Peyer's patch (tissue), 4 donors: ENCODE data around the gene FMN1. TPM values are rescaled to one million over a fixed set of nuclear protein-coding genes. Genes with fewer than 3 reads are reported as not detected.
A peak's percentile ranks its signal among the peaks of the same experiment; 100 is the strongest.
"Not testable (repeated sequence)": the region's sequence is repeated elsewhere in the genome, so short reads cannot be mapped to it uniquely, and the experiment has no call there.

Experiments used
- DNase-seq, 3 donors: peaks; one replicate each; pipeline ENCODE4 v3.0.0-alpha.2; 2017 to 2019
- H3K27ac ChIP-seq, 4 donors: fragments of 200-600 bp; sonication (generic); one replicate each; pipeline ENCODE4 v1.5.1; 2016 to 2019
- H3K27me3 ChIP-seq, 2 donors: fragments of 200-600 bp; sonication (generic); one replicate each; pipeline ENCODE4 v1.5.1; 2019
- H3K36me3 ChIP-seq, 3 donors: fragments of 200-600 bp; sonication (generic); one replicate each; pipeline ENCODE4 v1.5.1; 2016 to 2019
- H3K4me1 ChIP-seq, 4 donors: fragments of 200-600 bp; sonication (generic); one replicate each; pipeline ENCODE4 v1.5.1; 2016 to 2019
- H3K4me3 ChIP-seq, 4 donors: fragments of 200-600 bp; sonication (generic); 1 replicate in 3 of 4; 2 replicates in 1 of 4; pipeline ENCODE4 v1.5.1; 2016 to 2019; ENCODE audit warnings: mild to moderate bottlenecking in 1 of 4
- H3K9me3 ChIP-seq, 4 donors: fragments of 200-600 bp; sonication (generic); one replicate each; pipeline ENCODE4 v1.5.1; 2016 to 2019; ENCODE audit warnings: mild to moderate bottlenecking in 1 of 4
- POLR2A ChIP-seq, 2 donors: fragments of 450-650 bp; IDR thresholded peaks; one replicate each; pipeline ENCODE4 v1.5.1; 2017; ENCODE audit warnings: antibody characterized with exemption in 2 of 2, mild to moderate bottlenecking in 2 of 2, moderate library complexity in 2 of 2
- total RNA-seq, 4 donors: library from RNA; depleted of rRNA; stranded (reverse); fragments of >200 nt; gene quantifications; one replicate each; pipeline ENCODE4 v1.1.0, GENCODE V29; 2016
- TF ChIP-seq, protein P1 (sequence below), 6 experiments: fragments of 450-650 bp in 4 of 6; fragments of 200-600 bp in 2 of 6; sonication (generic) in 1 of 6; IDR thresholded peaks; one replicate each; pipeline ENCODE4 v1.5.1; 2017 to 2019; ENCODE audit warnings: antibody characterized with exemption in 6 of 6, mild to moderate bottlenecking in 3 of 6, moderate library complexity in 1 of 6

Gene FMN1
- total RNA-seq, 4 donors from 2014 or later, result 15.4 to 57.8 (median 29.1) TPM

GRCh38 chr15:32849769-32850668 lies 344.5 kb downstream of the FMN1 start:
- no peak for TF ChIP-seq POLR2A (IDR thresholded peaks at IDR 0.05)
- TF ChIP-seq, protein P1, sequence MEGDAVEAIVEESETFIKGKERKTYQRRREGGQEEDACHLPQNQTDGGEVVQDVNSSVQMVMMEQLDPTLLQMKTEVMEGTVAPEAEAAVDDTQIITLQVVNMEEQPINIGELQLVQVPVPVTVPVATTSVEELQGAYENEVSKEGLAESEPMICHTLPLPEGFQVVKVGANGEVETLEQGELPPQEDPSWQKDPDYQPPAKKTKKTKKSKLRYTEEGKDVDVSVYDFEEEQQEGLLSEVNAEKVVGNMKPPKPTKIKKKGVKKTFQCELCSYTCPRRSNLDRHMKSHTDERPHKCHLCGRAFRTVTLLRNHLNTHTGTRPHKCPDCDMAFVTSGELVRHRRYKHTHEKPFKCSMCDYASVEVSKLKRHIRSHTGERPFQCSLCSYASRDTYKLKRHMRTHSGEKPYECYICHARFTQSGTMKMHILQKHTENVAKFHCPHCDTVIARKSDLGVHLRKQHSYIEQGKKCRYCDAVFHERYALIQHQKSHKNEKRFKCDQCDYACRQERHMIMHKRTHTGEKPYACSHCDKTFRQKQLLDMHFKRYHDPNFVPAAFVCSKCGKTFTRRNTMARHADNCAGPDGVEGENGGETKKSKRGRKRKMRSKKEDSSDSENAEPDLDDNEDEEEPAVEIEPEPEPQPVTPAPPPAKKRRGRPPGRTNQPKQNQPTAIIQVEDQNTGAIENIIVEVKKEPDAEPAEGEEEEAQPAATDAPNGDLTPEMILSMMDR (IDR thresholded peaks at IDR 0.05), result no peak
- Histone ChIP-seq H3K4me1 (no peaks in the 10 kb centered on the region), H3K36me3 (no peaks in the 10 kb centered on the region), H3K27ac (no peak overlapping the region), H3K4me3 (no peak overlapping the region), H3K9me3 (no peaks in the 10 kb centered on the region), H3K27me3 (no peaks in the 10 kb centered on the region)
- no peak for DNase-seq

GRCh38 chr15:32846671-32847070 lies 347.8 kb downstream of the FMN1 start:
- H3K4me1 ChIP-seq, H3K4me3 ChIP-seq, H3K27me3 ChIP-seq, H3K36me3 ChIP-seq, H3K9me3 ChIP-seq, DNase-seq, H3K27ac ChIP-seq: not testable (repeated sequence)

DNA sequence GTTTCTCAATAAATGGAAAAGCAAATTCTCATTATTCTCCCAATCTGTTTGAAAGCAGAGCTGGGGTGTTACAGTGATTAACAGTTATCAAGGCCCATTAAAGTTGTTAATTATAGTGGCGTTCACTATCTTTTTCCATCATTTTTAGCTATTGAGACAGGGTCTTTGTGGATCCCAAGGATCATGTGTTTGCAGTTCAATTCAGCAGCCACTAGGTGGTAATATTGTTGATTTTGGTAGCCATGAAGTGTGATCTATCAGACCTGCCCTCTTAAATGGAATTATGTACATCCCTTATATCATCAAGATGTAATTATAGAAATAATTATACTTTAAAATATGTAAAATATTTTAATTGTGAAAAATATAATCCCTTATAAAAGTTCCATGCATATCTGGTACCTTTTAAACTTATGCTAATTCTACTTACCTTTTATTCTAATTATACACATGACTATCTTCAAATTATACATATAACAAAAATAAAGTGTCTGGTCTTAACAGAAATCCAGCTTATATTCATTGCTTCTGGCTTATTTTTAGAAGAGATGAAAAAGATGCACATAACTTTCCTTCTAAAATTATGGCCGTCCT lies 350.3 kb downstream of the FMN1 start:
- no peaks in the 10 kb centered on the region for H3K36me3 ChIP-seq
- no peaks in the 10 kb centered on the region for H3K4me1 ChIP-seq
- H3K4me3 ChIP-seq, result no peak overlapping the region
- H3K27ac ChIP-seq, result no peak overlapping the region
- no peaks in the 10 kb centered on the region for H3K9me3 ChIP-seq
- no peak for DNase-seq
- H3K27me3 ChIP-seq, result no peaks in the 10 kb centered on the region
- TF ChIP-seq, protein P1 (IDR thresholded peaks at IDR 0.05), result peak; percentile 30 to 73 (median 54)
- no peak for TF ChIP-seq POLR2A (IDR thresholded peaks at IDR 0.05)

GRCh38 chr15:32843219-32843815 lies 351.2 kb downstream of the FMN1 start:
- Histone ChIP-seq H3K27me3 (no peaks in the 10 kb centered on the region), H3K9me3 (no peaks in the 10 kb centered on the region), H3K27ac (no peak overlapping the region), H3K36me3 (no peaks in the 10 kb centered on the region), H3K4me1 (no peaks in the 10 kb centered on the region), H3K4me3 (no peak overlapping the region)
- TF ChIP-seq POLR2A (IDR thresholded peaks at IDR 0.05), result no peak
- TF ChIP-seq, protein P1 (IDR thresholded peaks at IDR 0.05), result no peak
- DNase-seq, result no peak

DNA sequence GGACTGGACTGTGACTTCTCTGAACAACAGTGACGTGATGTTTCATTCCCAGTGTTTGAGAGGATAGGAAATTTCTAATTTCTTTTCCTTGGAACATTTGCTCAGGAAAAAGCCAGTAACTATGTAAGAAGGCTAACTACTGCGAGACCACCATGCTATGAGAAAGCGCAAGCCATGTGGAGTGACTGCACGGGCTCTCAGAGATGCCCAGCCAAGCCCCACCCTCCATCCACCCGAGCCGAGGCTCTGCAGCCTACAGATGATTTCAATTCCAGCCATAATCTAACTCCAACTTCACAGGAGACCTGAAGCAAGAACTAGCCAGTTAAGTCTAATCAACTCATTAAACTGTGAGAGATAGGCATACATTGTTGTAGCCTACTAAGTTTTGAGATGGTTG lies 352.4 kb downstream of the FMN1 start:
- no peak for TF ChIP-seq POLR2A (IDR thresholded peaks at IDR 0.05)
- TF ChIP-seq, protein P1 (IDR thresholded peaks at IDR 0.05), result no peak
- no peak for DNase-seq
- no peaks in the 10 kb centered on the region for H3K9me3 ChIP-seq
- no peak overlapping the region for H3K4me3 ChIP-seq
- H3K27me3 ChIP-seq, result no peaks in the 10 kb centered on the region
- H3K36me3 ChIP-seq, result no peaks in the 10 kb centered on the region
- no peak overlapping the region for H3K27ac ChIP-seq
- H3K4me1 ChIP-seq, result no peaks in the 10 kb centered on the region
